DMS79 treated with DMSO at 0.1 percent for 48 hours (cell line): Measurements from ENCODE around the gene HSPBP1.

Source experiments
- DNase-seq: peaks from one replicate; lab custom pipeline; 2025; lab: John Stamatoyannopoulos, UW

HSPBP1 gene

GRCh38 chr19:55254625-55254977 lies 25.3 kb downstream of the HSPBP1 start:
- no peak for DNase-seq

DNA sequence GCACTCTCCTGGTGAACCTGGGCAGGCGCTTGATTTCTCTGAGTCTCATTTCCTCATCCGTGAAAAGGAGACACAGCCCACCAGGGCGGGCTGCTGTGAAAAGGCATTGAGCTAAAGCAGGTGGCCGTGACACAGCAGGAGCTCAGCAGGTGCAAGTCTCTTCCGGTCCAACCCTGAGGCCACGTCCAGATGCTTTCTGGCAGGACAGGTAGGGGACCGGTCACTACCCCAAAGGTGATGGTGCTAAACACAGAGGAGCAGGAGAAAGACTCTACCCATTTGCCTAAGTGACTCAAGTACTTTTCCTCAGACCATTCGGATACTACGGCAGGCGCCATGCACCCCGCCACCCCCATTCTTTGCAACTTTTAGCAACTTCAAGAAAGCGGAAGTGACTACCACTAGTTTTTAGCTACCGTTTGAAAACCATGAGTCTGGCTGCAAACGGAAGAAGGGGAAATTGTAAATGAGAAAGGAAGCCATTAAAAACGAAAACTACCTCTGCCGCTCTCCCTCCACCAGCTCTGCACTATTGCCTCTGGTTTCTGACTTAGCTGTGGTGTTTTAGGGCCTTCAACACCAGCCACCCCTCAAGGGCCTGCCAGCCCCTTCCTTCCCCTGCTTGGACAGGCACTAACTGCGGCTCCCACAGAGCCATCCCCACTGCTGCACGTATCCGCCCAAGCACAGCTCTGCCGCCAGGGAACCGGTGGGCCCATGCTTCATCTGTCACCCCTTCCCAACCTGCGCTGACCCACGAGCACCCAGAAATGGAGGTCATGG lies 25.9 kb downstream of the HSPBP1 start:
- peak; percentile 55 for DNase-seq

DNA sequence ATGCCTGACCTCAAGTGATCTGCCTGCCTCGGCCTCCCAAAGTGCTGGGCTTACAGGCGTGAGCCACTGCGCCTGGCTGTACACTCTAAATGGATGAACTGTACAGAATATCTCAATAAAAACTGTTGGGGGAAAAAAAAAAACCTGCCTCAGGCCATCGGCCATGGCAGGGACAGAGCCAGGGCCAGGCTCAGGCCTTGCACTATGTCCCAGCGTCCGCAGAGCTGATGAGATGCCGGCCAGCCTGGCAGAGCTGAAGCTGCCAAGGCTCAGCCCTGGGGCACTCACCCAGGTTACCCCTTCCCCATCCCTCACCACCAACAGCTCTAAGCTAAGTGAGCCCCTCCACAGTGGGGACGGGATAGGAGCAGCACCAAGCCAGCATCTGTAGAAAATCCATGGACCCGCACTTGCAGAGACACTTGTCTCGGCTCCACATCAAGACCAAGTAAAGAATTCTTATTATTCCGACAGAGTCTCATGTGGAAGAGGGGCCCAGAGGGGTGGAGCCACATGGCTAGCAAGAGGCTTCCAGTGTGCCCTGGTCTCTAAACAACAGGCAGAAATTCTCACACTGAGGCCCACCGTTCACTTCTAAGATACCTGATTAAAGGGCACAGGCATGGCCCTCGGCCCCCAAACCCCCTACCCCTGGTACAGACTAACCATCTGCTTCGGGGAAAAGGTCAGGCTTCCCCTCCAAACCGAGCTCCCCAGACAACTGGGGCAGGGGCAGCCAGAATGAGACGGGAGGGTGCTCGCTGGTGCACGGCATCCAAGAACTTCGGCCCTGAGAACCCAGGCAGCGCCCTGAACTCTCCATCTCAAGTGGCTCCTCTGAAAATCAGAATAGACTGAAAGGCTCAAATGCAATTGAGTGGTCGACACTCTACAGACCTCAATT lies 26.9 kb downstream of the HSPBP1 start:
- peak; percentile 34 for DNase-seq

- no peak for DNase-seq
These were observed 28.4 kb downstream of the HSPBP1 start for GRCh38 chr19:55251341-55252081.

DNA sequence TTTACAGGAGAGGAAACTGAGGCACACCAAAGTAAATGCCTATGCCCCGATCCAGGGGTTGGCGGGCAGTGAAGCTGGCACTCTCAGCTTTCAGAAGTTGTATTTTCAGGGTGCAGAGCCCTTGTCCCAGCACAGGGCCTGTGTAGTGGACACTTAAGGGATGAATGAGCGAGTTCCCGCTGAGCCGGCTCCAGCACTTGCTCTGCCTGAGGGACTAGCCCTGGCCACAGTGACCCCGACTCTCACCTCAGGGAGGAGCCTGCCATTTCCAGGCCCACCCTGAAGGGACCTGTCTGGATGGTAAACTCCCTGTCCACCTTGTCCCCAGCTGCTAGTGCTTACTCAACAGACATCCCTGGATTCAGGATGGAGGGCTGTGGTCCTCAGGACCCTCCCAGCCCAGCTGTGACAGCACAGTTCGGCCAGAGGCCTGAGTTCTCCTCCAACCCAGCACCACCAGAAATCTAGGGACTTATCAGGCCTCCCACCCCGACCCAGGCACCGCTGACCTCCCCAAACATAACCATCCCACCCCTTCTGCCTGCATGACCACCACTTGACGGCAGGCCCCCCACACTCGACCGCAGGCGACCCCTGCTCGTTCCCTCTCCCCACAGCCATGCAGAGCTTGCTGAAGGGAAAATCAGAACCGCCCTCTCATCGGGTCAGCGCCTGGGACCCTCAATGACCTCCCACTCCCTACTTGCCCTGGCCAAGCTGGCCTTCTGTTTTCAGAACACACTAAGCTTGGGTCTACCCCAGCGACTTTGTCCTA lies 29.5 kb downstream of the HSPBP1 start:
- DNase-seq = no peak

DNA sequence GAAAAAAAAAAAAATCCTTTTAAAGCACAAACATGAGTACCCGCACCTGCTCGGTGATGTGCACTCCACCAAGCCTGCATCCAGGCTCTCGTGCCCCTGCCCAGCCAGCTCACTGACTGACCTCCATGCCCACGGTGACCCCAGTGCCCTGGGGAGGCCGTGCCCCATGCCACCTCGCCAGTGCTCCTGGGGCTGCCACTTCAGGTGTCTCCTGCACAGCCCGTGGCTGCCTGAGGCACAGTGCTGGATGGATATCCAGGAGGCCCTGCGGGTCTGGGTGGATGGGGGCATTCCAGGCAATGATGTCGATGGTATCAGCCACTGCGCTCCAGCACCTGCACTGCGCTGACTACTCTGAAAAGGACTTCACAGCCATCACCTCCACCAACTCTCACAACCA lies 30.1 kb downstream of the HSPBP1 start:
- no peak for DNase-seq

GRCh38 chr19:55248704-55249103 lies 31.2 kb downstream of the HSPBP1 start:
- no peak for DNase-seq

GRCh38 chr19:55248166-55248675 lies 31.7 kb downstream of the HSPBP1 start:
- no peak for DNase-seq

GRCh38 chr19:55247621-55248099 lies 32.2 kb downstream of the HSPBP1 start:
- DNase-seq = no peak

- DNase-seq = no peak
These were observed 33.2 kb downstream of the HSPBP1 start for GRCh38 chr19:55246462-55247451.

DNA sequence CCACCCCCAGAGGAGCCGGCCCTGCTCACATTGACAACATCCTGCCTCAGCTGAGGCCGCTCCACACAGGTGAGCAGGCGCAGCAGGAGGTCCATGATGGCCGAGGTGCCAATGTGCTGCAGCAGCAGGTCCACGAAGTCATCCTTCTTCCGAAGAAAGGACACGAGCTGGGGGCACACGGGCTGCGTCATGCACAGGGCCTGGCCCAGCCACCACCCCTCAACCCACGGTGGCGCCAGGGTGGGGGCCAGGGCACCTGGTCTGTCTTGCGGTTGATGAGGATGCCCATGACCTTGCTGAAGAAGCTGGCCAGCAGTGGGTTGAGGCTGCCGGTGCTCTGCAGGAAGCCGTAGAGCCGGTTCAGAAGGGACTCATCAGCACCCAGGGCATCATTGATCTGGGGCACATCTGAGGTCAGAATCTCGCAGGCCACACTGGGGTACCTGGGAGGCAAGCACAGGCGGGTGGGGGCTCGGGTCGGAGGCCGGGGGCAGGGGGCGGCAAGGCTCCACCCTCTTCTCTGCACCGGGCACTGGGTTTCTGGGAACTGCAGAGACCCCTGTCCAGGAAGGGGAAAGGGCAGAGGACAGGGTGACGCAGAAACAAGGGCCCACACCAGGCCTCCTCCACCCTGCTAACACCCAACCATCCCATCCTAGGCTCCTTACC lies 34.5 kb downstream of the HSPBP1 start:
- no peak for DNase-seq

GRCh38 chr19:55244004-55244680 lies 35.8 kb downstream of the HSPBP1 start:
- DNase-seq = no peak

DNA sequence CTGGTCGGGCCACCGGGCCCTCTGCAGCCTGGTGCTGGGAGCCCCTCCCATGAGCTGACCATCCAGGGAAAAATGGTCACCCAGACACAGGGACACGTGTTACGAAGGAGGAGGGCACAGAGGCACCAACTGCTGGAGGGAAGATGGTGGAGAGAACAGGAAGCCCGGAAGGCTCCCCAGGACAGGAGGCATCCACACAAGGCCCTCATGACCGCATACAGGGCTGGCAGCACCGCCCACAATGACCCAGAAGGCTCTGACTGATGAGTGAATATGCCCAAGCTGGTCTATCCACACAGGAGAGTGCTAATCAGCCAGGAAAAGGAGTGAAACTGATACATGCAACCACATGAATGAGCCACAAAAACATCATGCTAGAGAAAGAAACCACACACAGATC lies 37.4 kb downstream of the HSPBP1 start:
- no peak for DNase-seq

DNA sequence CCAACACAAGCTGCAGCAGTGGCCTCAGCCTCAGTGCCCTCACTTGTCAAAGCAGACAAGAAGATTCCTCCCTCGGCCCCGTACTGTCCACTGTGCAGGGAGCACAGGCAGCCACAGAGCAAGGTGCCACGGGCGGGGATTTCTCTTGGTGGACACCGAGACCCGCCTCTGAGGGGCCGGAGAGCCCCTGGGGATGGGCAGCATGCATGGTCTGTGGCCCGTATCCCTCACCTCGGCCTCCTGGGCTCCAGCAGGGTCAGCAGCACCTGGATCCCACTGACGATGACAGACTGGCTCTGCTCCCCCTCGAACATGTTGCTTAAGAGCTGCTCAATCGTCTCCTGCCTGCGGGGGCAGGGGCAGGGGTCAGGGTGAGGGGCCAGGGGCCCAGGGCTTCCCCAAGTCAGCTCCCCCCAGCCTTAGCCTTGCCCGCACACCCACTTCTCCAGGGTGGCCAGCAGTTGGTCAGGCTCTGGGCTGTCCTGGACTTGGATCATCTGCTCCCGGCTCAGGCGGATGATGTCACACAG lies 37.9 kb downstream of the HSPBP1 start:
- DNase-seq = no peak

GRCh38 chr19:55241143-55241934 lies 38.6 kb downstream of the HSPBP1 start:
- no peak for DNase-seq

DNA sequence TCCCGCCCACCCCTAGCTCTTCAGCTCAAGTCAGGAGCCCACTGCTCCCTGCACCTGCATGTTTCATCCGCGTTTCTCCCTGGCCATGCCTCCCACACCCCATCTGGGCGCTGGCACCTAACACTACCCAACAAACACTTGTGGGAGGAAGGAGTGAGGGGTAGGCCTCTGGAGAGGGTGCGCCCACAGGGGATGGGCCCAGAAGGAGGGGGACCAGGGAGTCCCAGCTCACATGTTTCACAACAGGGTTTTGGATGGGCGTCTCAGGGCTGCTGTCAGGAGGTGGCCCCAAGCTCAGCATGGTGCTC lies 39.2 kb downstream of the HSPBP1 start:
- no peak for DNase-seq

- no peak for DNase-seq
These were observed 40.9 kb downstream of the HSPBP1 start for GRCh38 chr19:55239004-55239403.

DNA sequence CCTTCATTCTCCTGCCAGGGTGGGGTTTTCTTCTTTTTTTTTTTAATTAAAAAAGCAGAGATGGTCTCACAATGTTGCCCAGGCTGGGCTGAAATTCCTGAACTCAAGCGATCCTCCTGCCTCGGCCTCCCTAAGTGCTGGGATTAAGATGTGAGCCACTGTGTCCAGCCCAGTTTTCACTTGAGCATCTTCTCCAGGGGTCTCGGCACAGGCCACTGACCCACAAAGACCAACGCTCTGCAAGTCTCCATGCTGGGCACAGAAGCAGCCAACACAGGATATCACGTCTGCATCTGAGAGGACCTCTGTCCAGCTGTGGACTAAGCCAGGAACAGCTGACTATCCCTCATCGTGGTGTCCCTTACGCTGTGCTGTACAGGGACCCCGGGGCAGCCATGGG lies 41.9 kb downstream of the HSPBP1 start:
- no peak for DNase-seq
